ENCODE measurements around the gene CRELD1. TPM values are rescaled to one million over a fixed set of nuclear protein-coding genes. Genes with fewer than 3 reads are reported as not detected.

The CRELD1 gene
- total RNA-seq, 1 experiment from 2014 or later = 18.7 TPM

DNA sequence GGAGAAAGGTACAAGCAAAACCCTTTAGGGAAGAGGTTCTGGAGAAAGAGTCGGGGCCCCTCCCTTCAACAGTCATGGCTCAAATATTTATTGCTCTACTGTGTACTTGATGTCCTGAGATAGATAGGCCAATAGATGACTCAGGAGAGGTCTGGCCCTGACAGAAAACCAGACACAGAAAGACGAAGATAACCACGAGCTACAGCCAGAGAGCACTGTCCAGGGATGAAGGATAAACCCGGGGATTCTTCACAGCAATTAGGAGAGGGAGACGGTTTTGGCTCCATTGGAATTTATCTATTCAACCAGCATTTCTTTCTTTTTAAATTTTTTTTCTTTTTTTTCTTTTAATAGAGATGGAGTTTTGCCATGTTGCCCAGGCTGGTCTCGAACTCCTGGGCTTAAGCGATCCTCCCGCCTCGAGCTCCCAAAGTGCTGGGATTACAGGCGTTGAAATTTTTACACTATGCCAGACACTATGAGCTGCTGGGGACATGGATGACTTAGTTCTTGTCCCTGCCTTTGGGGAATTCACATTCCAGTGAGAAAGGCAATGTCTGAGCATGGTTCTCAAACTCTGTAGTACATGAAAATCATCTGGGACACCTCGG is 49.0 kb upstream of the CRELD1 start (continued):
- TF ChIP-seq CEBPB (IDR thresholded peaks at IDR 0.05; ENCODE audit: low read depth) (0 out of 2 replicates have a peak, but pooled peaks have one; percentile 22), SP1 (IDR thresholded peaks at IDR 0.05; ENCODE audit: low read depth) (peak; percentile 69), POLR2AphosphoS5 (IDR thresholded peaks at IDR 0.05; ENCODE audit: low read depth, low read length) (peak; percentile 62), SRF (IDR thresholded peaks at IDR 0.05; ENCODE audit: low read depth) (0 out of 2 replicates have a peak, but pooled peaks have one; percentile 53)

DNA sequence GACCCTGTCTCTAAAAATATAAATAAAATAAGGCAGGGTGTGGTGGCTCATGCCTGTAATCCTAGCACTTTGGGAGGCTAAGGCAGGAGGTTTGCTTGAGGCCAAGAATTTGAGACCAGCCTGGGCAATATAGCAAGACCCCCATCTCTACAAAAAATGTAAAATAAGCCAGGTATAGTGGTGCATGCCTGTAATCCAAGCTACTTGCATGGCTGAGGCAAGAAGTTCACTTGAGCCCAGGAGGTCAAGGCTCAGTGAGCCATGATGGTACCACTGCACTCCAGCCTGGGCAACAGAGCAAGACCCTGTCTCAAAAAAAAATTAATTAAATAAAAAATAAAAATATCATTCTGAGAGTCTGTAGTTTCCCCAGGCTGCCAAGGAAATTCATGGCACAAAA is 47.3 kb upstream of the CRELD1 start:
- H3K79me2 ChIP-seq (ENCODE audit: insufficient read depth, low read length) = peaks cover 9% of the 10 kb centered on the region
- TF ChIP-seq, protein P1, sequence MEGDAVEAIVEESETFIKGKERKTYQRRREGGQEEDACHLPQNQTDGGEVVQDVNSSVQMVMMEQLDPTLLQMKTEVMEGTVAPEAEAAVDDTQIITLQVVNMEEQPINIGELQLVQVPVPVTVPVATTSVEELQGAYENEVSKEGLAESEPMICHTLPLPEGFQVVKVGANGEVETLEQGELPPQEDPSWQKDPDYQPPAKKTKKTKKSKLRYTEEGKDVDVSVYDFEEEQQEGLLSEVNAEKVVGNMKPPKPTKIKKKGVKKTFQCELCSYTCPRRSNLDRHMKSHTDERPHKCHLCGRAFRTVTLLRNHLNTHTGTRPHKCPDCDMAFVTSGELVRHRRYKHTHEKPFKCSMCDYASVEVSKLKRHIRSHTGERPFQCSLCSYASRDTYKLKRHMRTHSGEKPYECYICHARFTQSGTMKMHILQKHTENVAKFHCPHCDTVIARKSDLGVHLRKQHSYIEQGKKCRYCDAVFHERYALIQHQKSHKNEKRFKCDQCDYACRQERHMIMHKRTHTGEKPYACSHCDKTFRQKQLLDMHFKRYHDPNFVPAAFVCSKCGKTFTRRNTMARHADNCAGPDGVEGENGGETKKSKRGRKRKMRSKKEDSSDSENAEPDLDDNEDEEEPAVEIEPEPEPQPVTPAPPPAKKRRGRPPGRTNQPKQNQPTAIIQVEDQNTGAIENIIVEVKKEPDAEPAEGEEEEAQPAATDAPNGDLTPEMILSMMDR (IDR thresholded peaks at IDR 0.05 in 2 of 3, conservative IDR thresholded peaks at IDR 0.05 in 1 of 3; ENCODE audit: borderline replicate concordance in 1 of 3, insufficient read depth in 1 of 3, low read depth in 2 of 3, low read length in 2 of 3) = no peak
- TF ChIP-seq, protein P2, sequence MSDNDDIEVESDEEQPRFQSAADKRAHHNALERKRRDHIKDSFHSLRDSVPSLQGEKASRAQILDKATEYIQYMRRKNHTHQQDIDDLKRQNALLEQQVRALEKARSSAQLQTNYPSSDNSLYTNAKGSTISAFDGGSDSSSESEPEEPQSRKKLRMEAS (IDR thresholded peaks at IDR 0.05) = no peak
- TF ChIP-seq POLR2A (IDR thresholded peaks at IDR 0.05; ENCODE audit: borderline replicate concordance, extremely low read depth, insufficient read depth, insufficient read length) (no peak), SIN3A (IDR thresholded peaks at IDR 0.05; ENCODE audit: low read depth) (no peak), SP1 (IDR thresholded peaks at IDR 0.05; ENCODE audit: low read depth) (no peak), CEBPB (IDR thresholded peaks at IDR 0.05; ENCODE audit: low read depth) (no peak)
- CTCF ChIA-PET = no interaction called here
- no peaks in the 10 kb centered on the region for H3K27me3 ChIP-seq (ENCODE audit: insufficient read depth, low read length)
- POLR2A ChIA-PET = no interaction called here
- H3K9ac ChIP-seq (ENCODE audit: low read length) = no peak overlapping the region
- no TSS peak for BruUV-seq (replicated peaks)
- H2AFZ ChIP-seq (ENCODE audit: low read depth, low read length, poor library complexity, severe bottlenecking) = no peak overlapping the region
- no peak overlapping the region for H3K27ac ChIP-seq (ENCODE audit: low read depth, low read length)
- H3K9me2 ChIP-seq (ENCODE audit: insufficient read depth) = no peaks in the 10 kb centered on the region
- ATAC-seq (no peak), DNase-seq (ENCODE audit: low read depth, low spot score) (no peak)
- RAD21 ChIA-PET (ENCODE audit: low non-redundant PET in 1 of 2, low total read pairs in 2 of 2, uncharacterized antibody in 2 of 2, unreplicated experiment in 2 of 2) = no interaction called here
- H3K4me3 ChIP-seq (replicated peaks in 1 of 2; ENCODE audit: low read depth in 1 of 2, low read length in 2 of 2) = no peak overlapping the region
- peaks cover 21 to 29% of the 10 kb centered on the region in 2 experiments for H3K4me1 ChIP-seq (ENCODE audit: control insufficient read depth in 1 of 2, insufficient read depth in 2 of 2, low read length in 2 of 2)
- no peaks in the 10 kb centered on the region for H4K20me1 ChIP-seq (ENCODE audit: insufficient read depth)
- no peaks in the 10 kb centered on the region for H3K36me3 ChIP-seq (ENCODE audit: control insufficient read depth in 1 of 2, insufficient read depth in 2 of 2, low read length in 2 of 2)
- intact Hi-C loops (cut with micrococcal nuclease) = no loop called here
- no peaks in the 10 kb centered on the region for H3K9me3 ChIP-seq (ENCODE audit: control insufficient read depth in 1 of 2, insufficient read depth in 1 of 2, low read depth in 1 of 2, low read length in 2 of 2)
- no peak overlapping the region for H3K4me2 ChIP-seq (ENCODE audit: low read length)

Measured in HCT116 (cell line).